AG10803 (cell line): Measurements from ENCODE around the gene ATP5MC3.
A peak's percentile ranks its signal among the peaks of the same experiment; 100 is the strongest.

ENCODE experiments used
- DNase-seq: peaks from one replicate; pipeline ENCODE4 v3.0.0; 2010; ENCODE audit warnings: low read depth
- H3K4me3 ChIP-seq: 2 replicates; pipeline ENCODE4 v1.5.1; 2011; ENCODE audit warnings: mild to moderate bottlenecking, low read length, control low read depth
- TF ChIP-seq, protein P1 (sequence below): conservative IDR thresholded peaks from 2 replicates; pipeline ENCODE4 v1.5.1; 2011; ENCODE audit warnings: mild to moderate bottlenecking, low read length, control low read depth, inconsistent platforms

ATP5MC3 gene

DNA sequence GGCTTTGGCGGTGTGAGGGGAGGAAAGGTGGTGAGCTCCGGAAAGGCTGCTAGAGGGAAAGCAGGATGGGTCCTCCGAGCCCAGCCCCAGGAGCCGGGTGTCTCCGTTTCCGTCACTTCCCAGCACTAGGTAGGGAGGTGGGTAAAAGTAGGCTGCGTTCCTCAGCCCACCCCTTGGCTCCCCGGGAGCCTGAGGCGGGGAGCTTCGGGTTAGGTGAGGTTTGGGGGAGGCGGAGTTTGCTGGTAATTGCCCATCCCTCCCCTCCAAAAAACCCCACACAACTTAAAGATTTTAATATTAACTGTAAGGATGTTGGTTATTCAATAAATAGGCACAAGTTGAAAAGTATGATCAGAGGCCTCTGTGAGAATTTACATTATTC lies 13.0 kb downstream of the ATP5MC3 start:
- TF ChIP-seq, protein P1, sequence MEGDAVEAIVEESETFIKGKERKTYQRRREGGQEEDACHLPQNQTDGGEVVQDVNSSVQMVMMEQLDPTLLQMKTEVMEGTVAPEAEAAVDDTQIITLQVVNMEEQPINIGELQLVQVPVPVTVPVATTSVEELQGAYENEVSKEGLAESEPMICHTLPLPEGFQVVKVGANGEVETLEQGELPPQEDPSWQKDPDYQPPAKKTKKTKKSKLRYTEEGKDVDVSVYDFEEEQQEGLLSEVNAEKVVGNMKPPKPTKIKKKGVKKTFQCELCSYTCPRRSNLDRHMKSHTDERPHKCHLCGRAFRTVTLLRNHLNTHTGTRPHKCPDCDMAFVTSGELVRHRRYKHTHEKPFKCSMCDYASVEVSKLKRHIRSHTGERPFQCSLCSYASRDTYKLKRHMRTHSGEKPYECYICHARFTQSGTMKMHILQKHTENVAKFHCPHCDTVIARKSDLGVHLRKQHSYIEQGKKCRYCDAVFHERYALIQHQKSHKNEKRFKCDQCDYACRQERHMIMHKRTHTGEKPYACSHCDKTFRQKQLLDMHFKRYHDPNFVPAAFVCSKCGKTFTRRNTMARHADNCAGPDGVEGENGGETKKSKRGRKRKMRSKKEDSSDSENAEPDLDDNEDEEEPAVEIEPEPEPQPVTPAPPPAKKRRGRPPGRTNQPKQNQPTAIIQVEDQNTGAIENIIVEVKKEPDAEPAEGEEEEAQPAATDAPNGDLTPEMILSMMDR: no peak
- no peak for DNase-seq

DNA sequence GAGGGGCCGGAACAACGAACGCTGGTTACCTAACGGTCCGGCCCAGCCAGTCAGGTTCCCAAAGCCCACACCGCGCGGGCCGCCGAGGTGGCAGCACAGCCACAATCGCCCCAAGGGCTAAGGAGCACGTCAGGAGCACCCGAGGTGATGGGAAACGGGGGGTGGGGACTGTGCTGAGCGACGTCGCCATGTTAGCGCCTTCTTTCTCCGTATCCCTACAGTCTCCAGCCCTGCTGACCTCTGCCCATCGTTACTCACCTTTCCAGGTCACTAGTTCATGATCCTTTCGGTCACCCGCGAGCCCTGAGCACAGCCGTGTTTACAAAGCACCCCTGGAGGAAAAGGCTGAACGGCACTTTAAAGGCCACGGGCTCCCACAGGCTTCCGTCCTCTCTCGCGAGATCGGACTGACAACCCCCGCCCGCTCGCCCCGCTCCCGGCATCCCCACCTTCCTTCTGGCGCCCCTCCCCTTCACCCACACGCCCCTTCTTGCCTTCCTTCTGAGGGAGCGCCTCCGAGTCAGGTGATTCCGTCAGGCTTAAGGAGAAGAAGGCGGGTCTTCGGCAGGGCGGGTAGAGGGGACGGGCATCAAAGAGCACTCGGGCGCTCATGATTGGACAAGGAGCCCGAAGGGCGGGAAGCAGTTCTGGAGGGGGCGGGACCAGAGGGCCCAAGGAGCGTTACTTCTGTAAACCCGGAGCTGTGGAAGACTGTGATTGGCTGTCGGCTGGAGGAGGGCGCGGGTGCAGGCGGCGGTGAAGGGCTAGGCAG lies 13.5 kb downstream of the ATP5MC3 start, which contains the start of gene ATF2:
TSS of gene ATF2 (minus strand) at position 412 of the 772 bp plus-strand sequence. CDS start 31,760 bp downstream, outside the sequence.
- TF ChIP-seq, protein P1: no peak
- DNase-seq: peak; percentile 100
- H3K4me3 ChIP-seq: peak within 1 kb of the TSS; percentile 100

More for the DNA sequence above, 13.0 kb downstream of the ATP5MC3 start:
- peak overlapping the region; percentile 100 for H3K4me3 ChIP-seq

DNA sequence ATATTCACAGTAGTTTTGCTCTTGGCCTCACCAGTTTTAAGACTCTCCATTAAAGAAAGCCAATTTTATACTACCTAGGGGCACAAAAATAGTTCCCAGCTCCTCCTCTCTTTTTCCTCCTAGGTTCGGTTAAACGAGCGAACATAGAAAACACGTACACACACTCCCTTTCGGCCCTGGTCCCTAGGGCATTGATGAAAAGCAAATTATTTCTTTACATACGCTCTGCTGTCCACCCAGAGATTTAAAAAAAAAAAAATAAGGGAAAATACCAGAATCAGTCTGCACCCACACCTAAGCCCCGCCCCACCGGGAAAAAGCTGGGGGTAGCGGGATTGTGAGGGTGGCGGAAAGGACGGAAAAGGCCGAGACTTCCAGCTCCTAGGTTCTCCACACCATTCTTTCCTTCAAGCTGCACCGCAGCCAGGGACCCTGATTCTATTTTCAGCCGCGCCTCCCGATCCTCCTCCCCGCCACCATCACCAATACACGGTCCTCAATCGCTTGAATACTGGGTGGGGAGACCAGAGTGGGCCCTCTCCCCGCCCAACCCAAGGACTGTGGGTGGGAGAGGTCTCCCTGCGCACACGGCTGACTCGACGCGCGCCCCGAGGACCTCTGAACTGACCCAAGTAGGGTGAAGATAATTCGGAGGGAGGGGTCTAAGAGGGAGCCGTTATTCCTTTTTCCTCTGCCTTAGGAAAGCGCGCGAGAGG lies 14.3 kb downstream of the ATP5MC3 start:
- DNase-seq: peak; percentile 37
- TF ChIP-seq, protein P1: no peak
- peak overlapping the region; percentile 100 for H3K4me3 ChIP-seq

DNA sequence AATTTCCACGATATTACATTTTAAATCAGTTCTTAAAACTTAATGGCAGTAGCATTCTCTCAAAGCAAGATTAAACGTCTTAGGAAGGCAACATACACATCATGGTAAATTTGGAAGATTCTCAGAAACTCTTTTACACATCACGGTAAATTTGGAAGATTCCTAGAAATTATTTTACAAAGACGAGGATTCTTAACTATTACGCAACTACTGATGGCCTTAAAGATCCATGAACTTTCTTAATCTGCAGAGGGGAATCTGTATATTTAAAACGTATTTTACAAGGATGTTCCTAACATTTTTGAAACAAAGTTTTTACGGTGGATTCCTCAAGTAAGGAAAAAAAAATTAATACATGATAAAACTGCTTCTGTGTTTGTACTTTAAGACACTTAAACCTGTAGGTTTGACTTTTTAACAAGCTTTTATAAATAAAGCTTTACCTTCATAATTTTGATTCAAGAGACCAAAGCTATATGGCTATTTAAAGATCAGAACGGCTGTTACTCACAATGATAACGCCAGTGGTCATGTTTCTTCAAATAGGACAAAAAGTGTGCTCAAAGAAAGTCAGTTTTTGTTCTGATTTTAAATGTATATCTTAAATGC lies 15.2 kb downstream of the ATP5MC3 start:
- peak overlapping the region; percentile 100 for H3K4me3 ChIP-seq
- TF ChIP-seq, protein P1: no peak
- DNase-seq: no peak

DNA sequence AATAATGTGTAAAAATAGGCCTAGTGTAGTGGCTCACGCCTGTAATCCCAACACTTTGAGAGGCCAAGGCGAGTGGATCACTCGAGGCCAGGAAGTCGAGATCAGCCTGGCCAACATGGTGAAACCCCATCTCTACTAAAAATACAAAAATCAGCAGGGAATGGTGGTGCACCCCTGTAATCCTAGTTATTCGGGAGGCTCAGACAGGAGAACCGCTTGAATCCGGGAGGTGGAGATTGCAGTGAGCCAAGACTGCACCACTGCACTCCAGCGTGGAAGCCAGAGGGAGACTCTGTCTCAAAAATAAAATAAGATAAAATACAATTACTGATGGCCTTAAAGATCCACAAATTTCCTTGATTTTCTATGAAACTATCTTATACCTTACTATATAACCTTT lies 17.3 kb downstream of the ATP5MC3 start:
- TF ChIP-seq, protein P1: no peak
- H3K4me3 ChIP-seq: no peak overlapping the region
- no peak for DNase-seq

DNA sequence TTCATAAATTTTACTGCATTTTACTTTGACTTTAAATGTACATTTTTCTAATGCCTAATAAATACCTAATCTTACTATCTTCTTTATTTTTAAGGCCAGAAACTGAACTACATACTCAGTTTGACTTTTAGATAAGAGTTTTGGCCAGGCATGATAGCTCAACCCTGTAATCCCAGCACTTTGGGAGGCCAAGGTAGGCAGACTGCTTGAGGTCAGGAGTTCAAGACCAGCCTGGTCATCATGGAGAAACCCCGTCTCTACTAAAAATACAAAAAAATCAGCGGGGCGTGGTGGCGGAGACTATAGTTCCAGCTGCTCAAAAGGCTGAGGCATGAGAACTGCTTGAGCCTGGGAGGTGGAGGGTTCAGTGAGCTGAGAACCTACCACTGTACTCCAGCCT lies 22.6 kb downstream of the ATP5MC3 start:
- DNase-seq: no peak
- TF ChIP-seq, protein P1: no peak
- no peak overlapping the region for H3K4me3 ChIP-seq

DNA sequence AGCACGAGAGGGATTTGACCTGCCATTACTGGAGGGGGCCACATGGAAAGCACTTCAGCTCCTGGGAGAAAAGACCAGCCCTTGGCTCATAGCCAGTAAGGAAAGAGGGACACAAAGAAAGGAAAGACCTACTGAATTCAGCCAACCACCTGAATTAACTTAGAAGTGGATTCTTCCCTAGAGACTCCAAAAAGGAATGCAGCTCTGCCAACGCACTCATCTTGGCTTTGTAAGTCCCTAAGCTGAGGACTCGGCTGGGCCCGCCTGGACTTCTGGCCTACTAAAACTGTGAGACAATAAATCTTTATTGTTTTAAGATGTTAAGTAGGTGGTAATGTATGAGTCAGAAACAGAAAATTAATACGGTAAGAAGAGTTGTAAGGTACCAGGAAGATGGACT lies 25.0 kb downstream of the ATP5MC3 start:
- no peak for DNase-seq
- H3K4me3 ChIP-seq: no peak overlapping the region
- TF ChIP-seq, protein P1: no peak
